IPS-15b (cell line): ENCODE results near the gene PPDPF.

ENCODE experiments used
- H3K27me3 ChIP-seq: one replicate; pipeline ENCODE4 v1.6.1; 2013; ENCODE audit warnings: low read length; ENCODE audit not compliant: control insufficient read depth, insufficient read depth
- H3K36me3 ChIP-seq: one replicate; pipeline ENCODE4 v1.6.1; 2013; ENCODE audit warnings: low read length; ENCODE audit not compliant: control insufficient read depth, insufficient read depth
- H3K4me1 ChIP-seq: one replicate; pipeline ENCODE4 v1.6.1; 2013; ENCODE audit warnings: mild to moderate bottlenecking, low read length; ENCODE audit not compliant: control insufficient read depth, insufficient read depth
- H3K4me3 ChIP-seq: one replicate; pipeline ENCODE4 v1.5.1; 2013; ENCODE audit warnings: low read depth, low read length
- H3K9ac ChIP-seq: one replicate; pipeline ENCODE4 v1.6.1; 2013; ENCODE audit warnings: low read depth, mild to moderate bottlenecking, low read length
- H3K9me3 ChIP-seq: one replicate; pipeline ENCODE4 v1.6.1; 2013; ENCODE audit warnings: mild to moderate bottlenecking, low read length; ENCODE audit not compliant: control insufficient read depth, insufficient read depth

Gene PPDPF

DNA sequence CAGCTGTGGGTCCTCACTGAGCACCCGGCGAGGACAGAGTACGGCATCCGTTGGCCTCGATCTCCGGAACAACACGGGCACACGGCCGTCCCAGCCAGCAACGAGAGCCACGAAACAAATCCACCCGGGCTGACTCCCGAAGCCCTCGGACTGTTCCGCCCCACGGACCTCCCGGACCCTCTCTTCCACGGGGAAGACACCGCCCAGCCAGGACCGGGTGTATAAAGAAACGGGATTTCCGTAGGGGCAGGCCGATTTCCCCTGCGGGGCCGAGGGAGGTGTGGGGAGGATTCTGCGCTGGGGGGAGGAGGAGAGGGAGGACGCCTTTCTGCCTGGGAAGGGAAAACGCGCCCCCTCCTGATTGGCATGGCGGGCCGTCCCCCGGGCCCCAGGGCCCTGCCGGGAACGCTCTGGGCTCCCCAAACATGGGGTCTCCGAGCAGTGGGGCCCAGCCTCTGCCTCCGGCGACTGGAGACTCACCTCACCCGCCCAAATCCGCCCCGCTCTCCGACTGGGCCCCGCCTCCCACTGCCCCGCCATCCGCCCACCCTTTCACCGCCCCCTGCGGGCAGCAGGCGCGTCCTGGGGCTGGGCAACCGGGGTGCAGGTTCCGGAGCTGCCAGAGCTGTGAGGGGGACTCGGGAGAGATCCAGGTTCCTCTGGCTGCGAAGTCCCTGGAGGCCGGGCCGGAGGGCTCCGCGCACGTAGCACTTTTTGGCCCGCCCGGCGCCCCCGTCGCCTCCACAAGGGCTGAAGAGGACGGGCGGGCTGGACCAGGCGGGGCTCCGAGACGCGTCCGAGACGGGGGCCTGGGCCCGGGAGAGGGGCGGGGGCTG is 679 bp upstream of the PPDPF start:
- Histone ChIP-seq H3K27me3 (no peaks in the 10 kb centered on the region), H3K9me3 (no peaks in the 10 kb centered on the region), H3K36me3 (peaks cover 19% of the 10 kb centered on the region), H3K4me1 (no peaks in the 10 kb centered on the region), H3K4me3 (peak overlapping the region; percentile 84), H3K9ac (no peak overlapping the region)

DNA sequence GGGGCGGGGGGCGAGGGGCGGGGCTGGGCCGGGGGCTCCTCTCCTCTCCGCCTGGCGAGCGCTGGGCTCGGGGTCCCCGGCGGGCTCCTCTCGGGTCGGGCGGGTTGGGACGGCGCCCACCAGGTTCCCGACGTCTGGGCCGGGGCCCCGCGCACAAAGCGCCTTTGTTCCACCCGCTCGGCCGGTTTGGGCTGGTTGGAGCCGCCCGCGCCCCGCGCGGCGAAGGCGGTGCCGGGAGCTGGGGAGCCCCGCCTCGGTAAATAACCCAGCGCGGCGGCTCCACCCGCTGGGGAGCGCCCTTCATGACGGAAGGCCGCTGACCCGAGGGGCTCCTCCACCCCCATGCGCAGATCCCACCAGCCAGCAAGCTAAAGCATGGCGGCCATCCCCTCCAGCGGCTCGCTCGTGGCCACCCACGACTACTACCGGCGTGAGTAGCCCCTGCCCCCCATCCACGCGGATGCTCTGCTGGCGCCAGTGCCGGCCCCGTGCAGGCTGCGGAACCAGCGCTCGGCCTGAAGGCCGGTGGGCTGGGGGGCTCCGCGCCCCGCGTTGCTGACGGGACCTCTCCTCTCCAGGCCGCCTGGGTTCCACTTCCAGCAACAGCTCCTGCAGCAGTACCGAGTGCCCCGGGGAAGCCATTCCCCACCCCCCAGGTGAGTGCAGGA is 503 bp downstream of the PPDPF start:
- Histone ChIP-seq H3K9ac (peak overlapping the region; percentile 83), H3K27me3 (no peaks in the 10 kb centered on the region), H3K4me1 (no peaks in the 10 kb centered on the region), H3K36me3 (peaks cover 19% of the 10 kb centered on the region), H3K4me3 (peak overlapping the region; percentile 84), H3K9me3 (no peaks in the 10 kb centered on the region)

DNA sequence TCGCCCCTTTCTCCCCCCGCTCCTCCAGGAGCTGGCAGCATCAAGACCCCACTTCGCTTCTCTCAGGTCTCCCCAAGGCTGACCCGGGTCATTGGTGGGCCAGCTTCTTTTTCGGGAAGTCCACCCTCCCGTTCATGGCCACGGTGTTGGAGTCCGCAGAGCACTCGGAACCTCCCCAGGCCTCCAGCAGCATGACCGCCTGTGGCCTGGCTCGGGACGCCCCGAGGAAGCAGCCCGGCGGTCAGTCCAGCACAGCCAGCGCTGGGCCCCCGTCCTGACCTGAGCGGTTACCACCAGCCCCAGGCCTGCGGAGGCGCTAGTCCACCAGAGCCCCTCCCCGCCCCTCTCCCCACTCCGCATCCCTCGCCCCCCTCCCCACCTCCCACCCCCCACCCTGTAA is 1.0 kb downstream of the PPDPF start:
- Histone ChIP-seq H3K9ac (peak overlapping the region; percentile 83), H3K27me3 (no peaks in the 10 kb centered on the region), H3K4me3 (peak overlapping the region; percentile 84), H3K9me3 (no peaks in the 10 kb centered on the region), H3K36me3 (peaks cover 19% of the 10 kb centered on the region), H3K4me1 (no peaks in the 10 kb centered on the region)

DNA sequence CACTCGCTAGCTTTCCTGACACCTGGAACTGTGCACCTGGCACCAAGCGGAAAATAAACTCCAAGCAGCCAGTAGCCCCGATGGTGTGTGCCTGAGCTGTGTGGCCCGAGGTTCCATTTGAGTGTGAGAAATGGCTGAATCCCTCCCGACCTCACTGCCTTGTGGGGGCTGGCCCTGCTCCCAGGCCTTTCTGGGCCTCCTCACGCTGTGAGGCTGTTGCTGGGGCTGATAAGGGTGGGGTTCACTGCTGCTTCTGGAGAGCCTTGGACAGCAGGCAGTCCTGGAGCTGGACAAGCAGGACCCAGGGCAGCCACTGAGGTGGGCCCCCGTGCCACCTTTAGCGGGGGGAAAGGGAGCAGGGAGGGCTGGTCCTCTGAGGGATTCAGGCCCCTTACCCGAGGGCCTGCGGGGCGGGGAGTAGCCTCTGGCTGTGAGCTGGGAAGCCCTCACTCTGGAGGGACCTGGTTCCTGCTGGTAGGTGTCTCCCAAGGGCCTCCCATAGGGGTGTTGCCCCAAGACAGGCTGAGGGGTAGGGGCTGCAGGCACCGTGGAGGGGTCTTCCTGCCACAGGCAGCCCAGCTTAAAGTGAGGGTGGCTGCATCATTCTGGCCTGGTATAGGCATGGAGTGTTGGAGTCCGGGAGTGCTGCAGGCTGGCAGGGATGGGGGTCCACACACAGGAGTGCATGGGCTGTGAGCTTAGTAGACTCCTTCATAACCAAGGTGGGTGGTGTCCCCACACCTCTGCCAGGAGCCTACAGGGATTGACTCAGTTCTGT is 1.7 kb downstream of the PPDPF start:
- no peak overlapping the region for H3K9ac ChIP-seq
- no peaks in the 10 kb centered on the region for H3K9me3 ChIP-seq
- H3K4me3 ChIP-seq, result peak overlapping the region; percentile 37
- no peaks in the 10 kb centered on the region for H3K4me1 ChIP-seq
- H3K27me3 ChIP-seq, result no peaks in the 10 kb centered on the region
- H3K36me3 ChIP-seq, result peaks cover 19% of the 10 kb centered on the region

DNA sequence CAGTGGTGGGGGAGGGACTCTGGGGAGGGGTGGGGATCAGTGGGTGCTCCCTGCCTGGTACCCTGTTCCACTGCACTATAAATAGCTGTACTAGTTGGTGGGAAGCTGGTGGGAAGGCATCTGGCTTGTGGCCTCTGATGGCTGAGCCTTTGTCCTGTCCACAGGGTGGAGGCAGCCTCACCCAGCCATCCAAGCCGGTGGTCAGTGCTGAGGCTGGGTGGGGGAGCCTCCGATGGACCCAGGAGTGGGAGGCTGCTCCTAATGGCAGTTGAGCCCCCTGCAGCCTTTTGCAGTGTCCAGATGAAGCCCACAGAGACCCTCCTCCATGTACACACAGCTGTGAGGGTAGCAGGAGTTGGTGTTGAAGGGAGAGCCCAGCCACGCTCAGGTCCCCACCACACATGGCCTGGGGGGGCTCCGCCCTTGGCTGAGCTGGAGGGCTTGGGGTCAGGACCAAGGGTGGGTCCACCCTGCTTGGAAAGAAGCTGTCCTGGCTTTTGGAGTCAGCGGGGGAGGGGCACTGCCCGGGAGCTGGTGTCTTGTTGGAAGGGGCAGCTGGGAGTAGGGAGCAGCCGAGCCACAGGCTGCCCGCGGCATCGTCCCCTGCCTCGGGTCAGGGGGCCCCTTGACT is 2.5 kb downstream of the PPDPF start:
- Histone ChIP-seq H3K9ac (no peak overlapping the region), H3K27me3 (no peaks in the 10 kb centered on the region), H3K9me3 (no peaks in the 10 kb centered on the region), H3K4me3 (no peak overlapping the region), H3K36me3 (peaks cover 19% of the 10 kb centered on the region), H3K4me1 (no peaks in the 10 kb centered on the region)

DNA sequence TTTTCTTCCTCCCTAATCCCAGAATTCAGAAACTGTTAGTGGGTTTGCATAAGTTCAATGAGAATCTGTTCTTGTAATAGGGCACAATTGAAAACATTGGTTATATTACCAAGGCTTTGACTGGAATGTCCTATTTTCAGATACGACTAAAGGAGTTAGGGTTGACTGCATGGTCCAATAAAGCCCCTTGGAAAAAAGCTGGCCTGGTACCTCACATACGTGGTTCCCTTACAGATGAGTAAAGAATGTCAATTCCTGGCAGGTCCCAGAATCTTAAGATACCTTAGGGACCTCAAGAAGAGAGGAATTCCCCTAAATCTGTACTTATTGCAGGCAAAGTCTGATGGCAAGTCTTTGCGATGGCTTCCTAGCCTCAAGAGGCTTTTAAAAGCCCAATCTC is 4.6 kb downstream of the PPDPF start:
- no peaks in the 10 kb centered on the region for H3K9me3 ChIP-seq
- no peak overlapping the region for H3K4me3 ChIP-seq
- H3K27me3 ChIP-seq, result no peaks in the 10 kb centered on the region
- H3K4me1 ChIP-seq, result no peaks in the 10 kb centered on the region
- peaks cover 19% of the 10 kb centered on the region for H3K36me3 ChIP-seq
- H3K9ac ChIP-seq, result no peak overlapping the region

DNA sequence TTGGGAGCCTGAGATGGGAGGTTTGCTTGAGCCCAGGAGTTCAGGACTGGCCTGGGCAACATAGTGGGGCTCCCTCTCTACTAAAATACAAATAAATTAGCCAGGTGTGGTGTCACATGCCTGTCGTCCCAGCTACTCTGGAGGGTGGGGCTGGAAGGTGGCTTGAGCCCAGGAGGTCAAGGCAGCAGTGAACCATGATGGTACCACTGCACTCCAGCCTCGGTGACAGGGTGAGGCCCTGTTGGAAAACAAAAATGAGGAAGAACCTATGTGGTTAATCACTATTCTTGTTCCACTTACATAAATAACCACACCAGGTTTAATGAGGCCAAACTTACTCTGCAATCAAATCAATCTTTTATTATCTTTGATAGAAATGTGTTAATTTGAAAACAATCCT is 5.4 kb downstream of the PPDPF start:
- H3K27me3 ChIP-seq, result no peaks in the 10 kb centered on the region
- no peak overlapping the region for H3K4me3 ChIP-seq
- H3K4me1 ChIP-seq, result no peaks in the 10 kb centered on the region
- no peak overlapping the region for H3K9ac ChIP-seq
- H3K9me3 ChIP-seq, result no peaks in the 10 kb centered on the region
- peaks cover 19% of the 10 kb centered on the region for H3K36me3 ChIP-seq

DNA sequence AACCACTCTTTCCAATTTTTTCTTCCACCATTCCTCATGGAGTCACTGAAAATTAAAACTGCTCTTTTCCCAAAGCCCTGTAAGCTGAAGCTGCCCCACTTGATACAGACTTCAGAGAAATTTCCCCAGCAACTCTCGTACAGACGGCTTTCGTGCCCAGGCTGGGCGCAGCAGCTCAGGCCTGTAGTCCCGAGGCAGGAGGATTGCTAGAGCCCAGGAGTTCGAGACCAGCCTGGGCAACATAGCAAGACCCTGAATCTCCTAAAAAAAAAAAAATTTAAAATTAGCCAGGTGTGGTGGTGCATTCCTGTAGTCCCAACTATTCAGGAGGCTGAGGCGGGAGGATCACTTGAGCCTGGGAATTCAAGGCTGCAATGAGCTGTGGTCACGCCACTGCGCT is 6.6 kb downstream of the PPDPF start:
- H3K4me3 ChIP-seq, result no peak overlapping the region
- no peak overlapping the region for H3K9ac ChIP-seq
- H3K9me3 ChIP-seq, result no peaks in the 10 kb centered on the region
- H3K27me3 ChIP-seq, result no peaks in the 10 kb centered on the region
- H3K4me1 ChIP-seq, result no peaks in the 10 kb centered on the region
- H3K36me3 ChIP-seq, result peaks cover 12% of the 10 kb centered on the region

DNA sequence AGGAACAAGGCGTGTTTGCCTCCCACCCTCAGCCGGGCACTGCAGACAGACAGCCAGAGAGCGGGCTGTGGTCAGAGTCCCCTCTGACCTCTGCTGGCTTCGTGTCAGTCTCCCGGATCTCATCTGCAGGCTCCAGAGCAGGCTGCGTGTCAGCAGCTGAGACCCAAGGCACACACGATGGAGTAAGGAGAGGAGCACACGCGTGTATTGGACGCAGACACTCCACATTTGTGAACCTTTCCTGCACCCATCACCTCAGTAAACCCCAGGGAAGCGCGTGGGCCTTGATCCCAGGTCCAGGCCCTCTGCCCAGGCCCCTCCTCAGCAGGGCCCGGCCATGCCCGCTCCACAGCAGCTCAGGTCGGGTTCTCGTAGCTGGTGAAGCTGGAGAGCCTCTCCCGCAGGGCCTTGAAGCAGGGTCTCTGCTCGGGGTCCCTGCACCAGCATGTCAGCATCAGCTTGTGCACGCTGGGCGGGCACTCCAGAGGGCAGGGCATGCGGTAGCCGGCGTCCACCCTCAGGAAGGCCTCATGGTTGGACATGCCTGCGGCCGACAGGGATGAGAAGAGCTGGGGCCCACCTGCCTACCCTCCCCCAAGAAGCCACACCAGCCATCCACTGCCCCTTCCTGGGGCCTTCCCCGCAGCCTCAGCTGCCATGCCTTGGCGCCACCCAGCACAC is 8.8 kb downstream of the PPDPF start:
- Histone ChIP-seq H3K27me3 (no peaks in the 10 kb centered on the region), H3K9ac (no peak overlapping the region), H3K4me3 (no peak overlapping the region), H3K4me1 (no peaks in the 10 kb centered on the region), H3K36me3 (no peaks in the 10 kb centered on the region), H3K9me3 (no peaks in the 10 kb centered on the region)

DNA sequence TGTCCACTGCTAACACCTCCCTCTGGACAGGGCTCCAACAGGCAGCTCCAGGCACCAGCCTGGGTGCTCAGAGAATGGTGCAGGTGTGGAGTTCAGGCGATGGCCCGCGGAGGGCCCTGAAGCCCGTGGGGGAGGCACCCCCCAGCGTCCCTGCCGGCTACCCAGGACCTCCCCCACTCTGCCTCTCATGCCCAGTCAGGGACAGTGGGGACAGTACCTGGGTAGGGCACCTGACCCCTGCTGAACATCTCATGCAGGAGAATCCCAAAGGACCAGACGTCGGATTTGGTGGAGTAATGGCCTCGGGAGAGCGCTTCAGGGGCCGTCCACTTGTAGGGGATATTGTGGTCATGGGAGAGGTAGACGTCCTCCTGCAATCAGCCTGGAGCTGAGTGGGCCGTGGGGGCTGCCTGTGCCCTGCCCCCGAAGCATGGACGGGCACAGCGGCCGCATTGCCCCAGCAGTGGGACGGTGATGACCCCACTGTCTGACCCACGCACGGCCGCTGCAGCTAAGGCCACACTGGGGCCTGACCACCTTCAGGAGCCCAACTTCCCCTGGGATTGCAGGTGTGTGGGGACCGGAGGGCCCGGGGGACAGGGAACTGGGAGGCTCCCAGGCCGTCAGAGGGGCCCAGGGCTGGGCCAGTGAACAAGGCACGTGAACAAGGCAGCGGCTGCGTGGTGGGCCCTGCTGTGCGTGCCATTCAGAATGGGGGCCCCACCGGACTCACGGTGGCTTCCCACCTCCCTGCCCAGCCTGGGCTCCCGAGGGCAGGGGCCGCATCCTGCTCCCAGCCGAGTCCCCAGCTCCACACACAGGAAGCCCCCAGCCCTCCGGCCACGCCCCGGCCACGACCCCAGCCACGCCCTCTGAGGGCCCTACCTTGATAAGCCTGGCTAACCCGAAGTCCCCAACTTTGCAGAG is 9.6 kb downstream of the PPDPF start:
- Histone ChIP-seq H3K36me3 (no peaks in the 10 kb centered on the region), H3K27me3 (no peaks in the 10 kb centered on the region), H3K4me1 (no peaks in the 10 kb centered on the region), H3K9me3 (no peaks in the 10 kb centered on the region), H3K4me3 (no peak overlapping the region), H3K9ac (no peak overlapping the region)
